Measurements from ENCODE around the gene DPP10. TPM values are rescaled to one million over a fixed set of nuclear protein-coding genes. Genes with fewer than 3 reads are reported as not detected.

Gene DPP10
- total and polyA plus RNA-seq, 2 of the 13 experiments (the other 11 are each of a cell fraction or from before 2014, with no cell fraction given): 0.95 to 1.7 TPM

- no peak for FAIRE-seq
- TF ChIP-seq MAFK (conservative IDR thresholded peaks at IDR 0.05 in 1 of 2, IDR thresholded peaks at IDR 0.05 in 1 of 2; ENCODE audit: low read length in 2 of 2) (peak; percentile 97 to 99), ZNF740 (CRISPR knock-in tag; IDR thresholded peaks at IDR 0.05) (no peak), MAFF (IDR thresholded peaks at IDR 0.05; ENCODE audit: low read depth, low read length) (peak; percentile 98)
- H3K9ac ChIP-seq (ENCODE audit: insufficient read depth, low read depth, low read length): no peak overlapping the region
- WGBS (ENCODE audit: low lambda C conversion rate): 0% methylated on average over 1 of the region's 1 CpG
- ATAC-seq: no peak
- no peak for DNase-seq (ENCODE audit: low spot score)
- intact Hi-C loops (cut with micrococcal nuclease; ENCODE audit: unreplicated experiment): no loop called here
- POLR2A ChIA-PET: no interaction called here
- no TSS peak for BruUV-seq (replicated peaks)
- H3K9me3 ChIP-seq (ENCODE audit: low read length): peaks cover 93% of the 10 kb centered on the region
- no peaks in the 10 kb centered on the region for H3K27me3 ChIP-seq (ENCODE audit: control insufficient read depth in 1 of 2, insufficient read depth in 2 of 2, low read length in 2 of 2)
- H2AFZ ChIP-seq (ENCODE audit: low read length): no peak overlapping the region
- H3K4me3 ChIP-seq (replicated peaks in 1 of 3; ENCODE audit: insufficient read depth in 1 of 3, low read depth in 2 of 3, low read length in 3 of 3): no peak overlapping the region
- H3K27ac ChIP-seq (ENCODE audit: extremely low read length, insufficient read depth, low read length): no peak overlapping the region
- CTCF ChIA-PET (ENCODE audit: low intra/inter-chr PET ratio, low total read pairs): no interaction called here
- H3K36me3 ChIP-seq (replicated peaks in 1 of 2; ENCODE audit: control insufficient read depth in 1 of 2, insufficient read depth in 2 of 2, low read length in 2 of 2): no peaks in the 10 kb centered on the region
- H4K20me1 ChIP-seq (ENCODE audit: insufficient read depth, low read length): no peaks in the 10 kb centered on the region
- no peaks in the 10 kb centered on the region for H3K79me2 ChIP-seq (ENCODE audit: insufficient read depth, low read length)
- in situ Hi-C loops (cut with HindIII; ENCODE audit: extremely low pct_ligation_motif_present, low pct_unique_long_range_greater_than_20kb): no loop called here
- no peaks in the 10 kb centered on the region for H3K4me1 ChIP-seq (ENCODE audit: insufficient read depth, low read length)
- H3K4me2 ChIP-seq (ENCODE audit: low read depth, low read length): no peak overlapping the region
Observed at GRCh38 chr2:115568643-115569042, 1126.2 kb downstream of the DPP10 start.

GRCh38 chr2:115569547-115569946 is 1127.1 kb downstream of the DPP10 start:
- Histone ChIP-seq H3K9ac (ENCODE audit: insufficient read depth, low read depth, low read length) (no peak overlapping the region), H3K9me3 (ENCODE audit: low read length) (peaks cover 95% of the 10 kb centered on the region), H3K27ac (ENCODE audit: extremely low read length, insufficient read depth, low read length) (no peak overlapping the region), H4K20me1 (ENCODE audit: insufficient read depth, low read length) (no peaks in the 10 kb centered on the region), H3K4me2 (ENCODE audit: low read depth, low read length) (no peak overlapping the region), H3K4me1 (ENCODE audit: insufficient read depth, low read length) (no peaks in the 10 kb centered on the region), H3K36me3 (replicated peaks in 1 of 2; ENCODE audit: control insufficient read depth in 1 of 2, insufficient read depth in 2 of 2, low read length in 2 of 2) (no peaks in the 10 kb centered on the region), H3K27me3 (ENCODE audit: control insufficient read depth in 1 of 2, insufficient read depth in 2 of 2, low read length in 2 of 2) (no peaks in the 10 kb centered on the region), H3K79me2 (ENCODE audit: insufficient read depth, low read length) (no peaks in the 10 kb centered on the region), H2AFZ (ENCODE audit: low read length) (no peak overlapping the region), H3K4me3 (replicated peaks in 1 of 3; ENCODE audit: insufficient read depth in 1 of 3, low read depth in 2 of 3, low read length in 3 of 3) (no peak overlapping the region)
- 10% methylated on average over 2 of the region's 2 CpGs for WGBS (ENCODE audit: low lambda C conversion rate)
- ChIA-PET CTCF (ENCODE audit: low intra/inter-chr PET ratio, low total read pairs) (no interaction called here), POLR2A (no interaction called here)
- BruUV-seq (replicated peaks): no TSS peak
- DNase-seq (ENCODE audit: low spot score) (no peak), FAIRE-seq (no peak), ATAC-seq (no peak)
- no peak for TF ChIP-seq BRF2 (CRISPR knock-in tag; IDR thresholded peaks at IDR 0.05)
- TF ChIP-seq NR2F6 (IDR thresholded peaks at IDR 0.05): no peak
- no peak for TF ChIP-seq NR2F6 (CRISPR knock-in tag; IDR thresholded peaks at IDR 0.05)
- in situ Hi-C loops (cut with HindIII; ENCODE audit: extremely low pct_ligation_motif_present, low pct_unique_long_range_greater_than_20kb) (no loop called here), intact Hi-C loops (cut with micrococcal nuclease; ENCODE audit: unreplicated experiment) (no loop called here)

Measured in HepG2 (cell line).